ENCODE measurements around the gene PALLD.

PALLD gene

GRCh38 chr4:168877511-168878491 lies 380.9 kb downstream of the PALLD start:
- intact Hi-C loops (cut with DNase I): no loop called here
- peak in 7 of 10 donors; percentile 12 to 90 (median 30) for DNase-seq

- intact Hi-C loops (cut with DNase I): no loop called here
- DNase-seq: no peak
Observed at GRCh38 chr4:168878623-168879022, 381.8 kb downstream of the PALLD start.

DNA sequence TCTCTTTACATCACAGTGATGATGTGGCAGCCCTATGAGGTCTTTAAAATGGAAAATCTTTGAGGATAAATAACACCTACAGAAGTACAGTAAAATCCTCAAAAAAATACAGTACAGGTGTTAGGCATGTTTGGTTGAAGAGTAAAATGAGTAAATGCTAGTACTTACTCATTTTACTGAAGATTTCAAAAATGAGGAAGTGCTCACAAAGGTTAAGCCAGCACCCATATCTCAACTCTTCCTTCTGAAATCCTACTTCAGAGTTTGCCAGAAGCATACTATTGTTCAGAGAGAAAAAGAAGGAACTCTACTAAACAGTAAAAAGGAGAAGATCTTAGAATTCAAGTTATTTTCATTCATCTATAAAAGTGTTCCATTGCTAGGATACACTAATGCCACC lies 382.3 kb downstream of the PALLD start:
- no peak for DNase-seq
- intact Hi-C loops (cut with DNase I): no loop called here

DNA sequence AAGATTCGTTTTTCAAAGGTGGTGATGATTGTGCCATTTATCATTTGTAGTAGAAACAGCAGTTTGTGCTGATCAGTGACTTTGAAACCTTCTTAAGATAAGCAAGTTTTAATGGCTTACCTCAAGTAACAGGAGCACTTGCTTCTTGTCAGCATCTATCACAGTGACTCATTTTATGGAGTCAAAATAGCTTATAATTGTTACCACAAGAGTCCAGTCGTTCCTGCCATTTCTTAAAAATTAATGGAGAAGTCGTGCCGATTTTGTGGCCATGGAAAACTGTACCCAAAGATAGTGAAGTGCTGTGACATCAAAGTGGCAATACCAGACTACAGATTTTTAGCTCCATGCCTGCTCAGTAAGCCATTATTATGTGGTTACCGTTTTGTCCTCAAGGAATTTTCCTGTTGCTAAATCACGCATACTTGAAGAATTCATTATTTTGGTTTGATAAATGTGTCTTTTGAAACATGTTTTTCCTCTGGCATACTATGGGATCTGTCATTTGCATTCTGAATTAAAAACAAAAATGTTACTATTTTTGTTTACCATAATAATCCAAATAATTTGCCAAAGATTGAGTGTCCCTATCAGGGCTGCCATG lies 383.3 kb downstream of the PALLD start:
- DNase-seq: no peak
- intact Hi-C loops (cut with DNase I): no loop called here

DNA sequence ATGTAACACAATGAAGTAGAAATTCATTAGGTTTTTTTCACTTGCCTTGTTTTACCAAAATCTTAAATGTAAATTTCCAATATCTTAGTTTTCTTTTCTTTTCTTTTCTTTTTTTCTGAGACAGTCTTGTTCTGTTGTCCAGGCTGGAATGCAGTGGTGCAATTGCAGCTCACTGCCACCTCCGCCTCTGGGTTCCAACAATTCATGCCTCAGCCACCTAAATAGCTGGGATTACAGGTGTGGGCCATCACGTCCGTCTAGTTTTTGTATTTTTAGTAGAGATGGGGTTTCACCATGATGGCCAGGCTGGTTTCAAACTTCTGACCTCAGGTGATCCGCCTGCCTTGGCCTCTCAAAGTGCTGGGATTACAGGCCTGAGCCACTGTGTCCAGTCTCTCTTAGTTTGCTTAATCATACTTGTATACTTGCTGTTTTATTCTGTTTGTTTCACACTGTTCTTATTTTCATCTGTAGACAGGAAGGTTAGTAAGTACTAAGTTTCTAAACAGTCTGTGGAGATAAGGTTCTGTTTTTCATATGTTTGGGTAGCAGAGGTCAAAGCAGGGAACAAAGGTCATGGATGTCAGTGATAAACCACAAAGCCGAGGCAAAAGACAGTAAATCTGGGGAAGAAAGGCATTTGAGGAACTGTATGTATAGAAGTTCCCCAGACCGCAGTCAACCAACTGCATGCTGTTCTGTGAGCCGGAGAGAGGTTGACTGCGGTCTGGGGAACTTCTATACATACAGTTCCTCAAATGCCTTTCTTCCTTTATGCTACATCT lies 384.2 kb downstream of the PALLD start:
- intact Hi-C loops (cut with DNase I): no loop called here
- DNase-seq: no peak

- intact Hi-C loops (cut with DNase I): no loop called here
- DNase-seq: no peak
Observed at GRCh38 chr4:168881781-168882420, 385.0 kb downstream of the PALLD start.

DNA sequence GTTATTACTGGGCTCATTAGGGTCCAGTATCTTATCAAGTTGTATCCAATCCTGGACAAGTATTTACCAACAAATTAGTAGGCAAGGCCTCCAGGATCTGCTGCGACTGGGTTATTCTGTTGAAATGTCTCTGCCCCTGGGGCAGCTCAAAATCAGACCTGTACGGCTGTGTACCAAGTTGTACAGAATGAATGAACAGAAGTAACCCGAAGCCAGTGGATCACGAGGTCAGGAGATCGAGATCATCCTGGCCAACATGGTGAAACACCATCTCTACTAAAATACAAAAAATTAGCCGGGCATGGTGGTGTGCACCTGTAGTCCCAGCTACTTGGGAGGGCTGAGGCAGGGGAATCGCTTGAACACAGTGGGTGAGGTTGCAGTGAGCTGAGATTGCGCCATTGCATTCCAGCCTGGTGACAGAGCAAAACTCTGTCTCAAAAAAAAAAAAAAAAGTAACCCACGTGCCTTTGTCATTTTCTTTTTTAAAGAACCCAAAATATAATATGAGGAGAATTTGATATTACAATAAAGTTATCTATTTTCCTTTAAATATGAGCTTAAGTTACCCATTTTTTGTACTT lies 385.9 kb downstream of the PALLD start:
- intact Hi-C loops (cut with DNase I): no loop called here
- DNase-seq: no peak

DNA sequence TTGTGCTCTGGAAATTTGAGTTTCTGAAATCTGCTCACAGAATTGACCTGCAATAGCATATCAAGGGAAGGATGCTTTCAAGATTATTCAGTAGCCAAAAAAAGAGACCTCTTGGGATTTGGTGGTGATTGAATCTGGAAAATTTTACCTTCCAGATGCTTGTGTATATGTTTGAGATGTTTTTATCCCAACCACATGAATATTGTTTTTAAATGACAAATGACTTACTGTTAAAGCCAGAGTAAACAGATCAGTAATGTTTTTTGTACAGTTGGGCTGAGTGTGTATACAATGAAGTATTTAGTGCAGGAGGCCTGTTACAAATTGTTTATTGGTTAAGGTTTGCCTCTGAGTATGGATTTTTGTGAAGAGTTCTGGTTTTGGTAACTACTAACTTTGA lies 386.7 kb downstream of the PALLD start:
- intact Hi-C loops (cut with DNase I): no loop called here
- DNase-seq: no peak

DNA sequence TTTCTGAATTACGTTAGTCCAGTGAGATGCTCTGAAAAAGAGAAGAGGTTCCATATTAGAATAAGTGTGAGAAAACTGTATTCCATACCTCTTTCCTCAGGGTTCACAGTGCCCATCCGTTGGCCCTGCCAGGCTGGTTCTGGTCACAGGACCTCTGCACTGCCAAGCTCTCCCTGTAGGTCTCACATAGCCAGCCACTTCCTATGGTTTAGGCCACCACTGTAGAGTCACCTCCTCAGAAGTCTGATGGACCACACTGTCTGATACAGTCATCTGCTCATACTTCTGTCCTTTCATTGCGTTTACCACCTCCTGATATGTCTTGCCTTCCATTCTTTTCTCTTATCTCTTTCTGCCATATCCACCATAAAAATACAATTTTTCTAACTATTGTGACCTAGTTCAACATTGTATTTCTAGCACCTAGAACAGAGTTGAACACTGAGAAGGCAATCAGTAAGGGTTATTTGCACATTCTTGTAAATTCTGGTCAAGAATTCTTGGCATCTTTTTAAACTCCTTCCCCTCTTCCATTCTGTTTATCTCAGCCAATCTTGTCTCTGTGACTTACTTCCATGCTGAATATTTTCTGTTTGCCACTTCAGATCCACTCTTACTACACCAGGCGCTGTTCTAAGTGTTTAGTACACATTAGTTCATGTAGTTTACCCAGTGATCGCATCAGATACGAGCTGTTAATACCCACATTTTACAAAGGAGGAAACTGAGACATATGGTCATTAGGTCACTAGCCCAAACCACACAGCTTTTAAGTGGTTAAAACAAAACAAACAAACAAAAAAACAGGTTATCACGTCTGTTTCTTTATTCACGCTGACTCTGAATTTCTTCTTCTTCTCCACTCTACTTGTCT lies 387.6 kb downstream of the PALLD start:
- DNase-seq: no peak
- intact Hi-C loops (cut with DNase I): no loop called here

- intact Hi-C loops (cut with DNase I): no loop called here
- no peak for DNase-seq
Observed at GRCh38 chr4:168885400-168885799, 388.5 kb downstream of the PALLD start.

- intact Hi-C loops (cut with DNase I): no loop called here
Observed at GRCh38 chr4:168886351-168886750, 389.5 kb downstream of the PALLD start.

DNA sequence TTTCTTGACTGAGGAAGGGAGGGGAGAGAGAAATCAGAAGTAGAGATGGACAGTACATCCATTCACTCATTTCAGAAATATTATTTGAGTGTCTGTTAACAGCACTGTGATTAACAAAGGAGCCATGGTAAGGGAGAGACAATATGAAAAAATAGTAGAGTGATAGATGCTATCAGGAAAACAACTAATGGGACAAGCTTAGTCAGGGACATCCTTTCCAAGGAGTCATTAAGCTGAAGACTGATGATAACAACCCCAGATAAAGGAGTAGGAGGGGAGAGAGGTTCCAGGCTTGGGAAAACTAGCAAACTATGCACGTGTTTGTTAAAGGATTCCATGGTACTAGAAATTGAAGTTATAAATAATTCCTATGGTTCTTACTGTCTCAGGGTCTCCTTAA lies 391.0 kb downstream of the PALLD start:
- intact Hi-C loops (cut with DNase I): no loop called here
- no peak for DNase-seq

More at GRCh38 chr4:168886351-168886750, 389.5 kb downstream of the PALLD start:
- no peak for DNase-seq

- intact Hi-C loops (cut with DNase I): no loop called here
Observed at GRCh38 chr4:168888715-168889215, 391.9 kb downstream of the PALLD start.

GRCh38 chr4:168891086-168891485 lies 394.2 kb downstream of the PALLD start:
- intact Hi-C loops (cut with DNase I): no loop called here
- DNase-seq: no peak

More at GRCh38 chr4:168888715-168889215, 391.9 kb downstream of the PALLD start:
- DNase-seq: no peak

- intact Hi-C loops (cut with DNase I): no loop called here
- no peak for DNase-seq
Observed at GRCh38 chr4:168891688-168892087, 394.8 kb downstream of the PALLD start.

GRCh38 chr4:168892475-168892874 lies 395.6 kb downstream of the PALLD start:
- intact Hi-C loops (cut with DNase I): no loop called here
- DNase-seq: no peak

GRCh38 chr4:168893205-168893604 lies 396.4 kb downstream of the PALLD start:
- intact Hi-C loops (cut with DNase I): no loop called here
- no peak for DNase-seq

- intact Hi-C loops (cut with DNase I): no loop called here
- DNase-seq: no peak
Observed at GRCh38 chr4:168893807-168894206, 397.0 kb downstream of the PALLD start.

- DNase-seq: peak in 1 of 10 donors; percentile 64
- intact Hi-C loops (cut with DNase I): no loop called here
Observed at GRCh38 chr4:168900080-168900479, 403.2 kb downstream of the PALLD start.

Measured in posterior cingulate gyrus (tissue), 11 donors.